ENCODE results near the gene SELPLG.

The SELPLG gene

GRCh38 chr12:108599541-108599940, 34.2 kb downstream of the SELPLG start:
- no peak for DNase-seq
- Histone ChIP-seq H3K4me3 (ENCODE audit: low read depth, low read length) (no peak overlapping the region), H3K27ac (no peak overlapping the region), H3K36me3 (replicated peaks) (no peaks in the 10 kb centered on the region), H3K27me3 (replicated peaks) (no peaks in the 10 kb centered on the region)
- in situ Hi-C loops (cut with HindIII; ENCODE audit: low pct_ligation_motif_present, low sequenced_read_pairs), result no loop called here
- no peak for TF ChIP-seq CTCF (IDR thresholded peaks at IDR 0.05; ENCODE audit: low read depth, low read length, missing control alignments)

GRCh38 chr12:108598553-108599250, 35.0 kb downstream of the SELPLG start:
- DNase-seq, result no peak
- Histone ChIP-seq H3K27ac (no peak overlapping the region), H3K27me3 (replicated peaks) (no peaks in the 10 kb centered on the region), H3K36me3 (replicated peaks) (no peaks in the 10 kb centered on the region), H3K4me3 (ENCODE audit: low read depth, low read length) (no peak overlapping the region)
- in situ Hi-C loops (cut with HindIII; ENCODE audit: low pct_ligation_motif_present, low sequenced_read_pairs), result no loop called here
- no peak for TF ChIP-seq CTCF (IDR thresholded peaks at IDR 0.05; ENCODE audit: low read depth, low read length, missing control alignments)

GRCh38 chr12:108597559-108598471, 35.9 kb downstream of the SELPLG start, which contains the start of gene TMEM119:
Gene TMEM119 (minus strand): TSS chr12:108598084. CDS start chr12:108592383, 5,701 bp downstream.
- H3K27ac ChIP-seq, result no peak within 1 kb of the TSS
- TF ChIP-seq CTCF (IDR thresholded peaks at IDR 0.05; ENCODE audit: low read depth, low read length, missing control alignments), result no peak
- no peaks in the 10 kb centered on the region for H3K27me3 ChIP-seq (replicated peaks)
- peak within 1 kb of the TSS; percentile 55 for H3K4me3 ChIP-seq (ENCODE audit: low read depth, low read length)
- in situ Hi-C loops (cut with HindIII; ENCODE audit: low pct_ligation_motif_present, low sequenced_read_pairs), result no loop called here
- no peaks in the 10 kb centered on the region for H3K36me3 ChIP-seq (replicated peaks)
- DNase-seq, result no peak

- no peak for DNase-seq
- H3K4me3 ChIP-seq (ENCODE audit: low read depth, low read length), result peak overlapping the region; percentile 55
- H3K27ac ChIP-seq, result no peak overlapping the region
- H3K36me3 ChIP-seq (replicated peaks), result no peaks in the 10 kb centered on the region
- TF ChIP-seq CTCF (IDR thresholded peaks at IDR 0.05; ENCODE audit: low read depth, low read length, missing control alignments), result no peak
- in situ Hi-C loops (cut with HindIII; ENCODE audit: low pct_ligation_motif_present, low sequenced_read_pairs), result no loop called here
- no peaks in the 10 kb centered on the region for H3K27me3 ChIP-seq (replicated peaks)
Observed at GRCh38 chr12:108596854-108597558, 36.7 kb downstream of the SELPLG start.

- H3K4me3 ChIP-seq (ENCODE audit: low read depth, low read length), result peak overlapping the region; percentile 55
- DNase-seq, result no peak
- in situ Hi-C loops (cut with HindIII; ENCODE audit: low pct_ligation_motif_present, low sequenced_read_pairs), result no loop called here
- H3K36me3 ChIP-seq (replicated peaks), result no peaks in the 10 kb centered on the region
- no peaks in the 10 kb centered on the region for H3K27me3 ChIP-seq (replicated peaks)
- no peak overlapping the region for H3K27ac ChIP-seq
- no peak for TF ChIP-seq CTCF (IDR thresholded peaks at IDR 0.05; ENCODE audit: low read depth, low read length, missing control alignments)
Observed at GRCh38 chr12:108595711-108596647, 37.7 kb downstream of the SELPLG start.

Measured in brain microvascular endothelial cell (primary cell).